ENCODE data around the gene FUOM.

FUOM gene

DNA sequence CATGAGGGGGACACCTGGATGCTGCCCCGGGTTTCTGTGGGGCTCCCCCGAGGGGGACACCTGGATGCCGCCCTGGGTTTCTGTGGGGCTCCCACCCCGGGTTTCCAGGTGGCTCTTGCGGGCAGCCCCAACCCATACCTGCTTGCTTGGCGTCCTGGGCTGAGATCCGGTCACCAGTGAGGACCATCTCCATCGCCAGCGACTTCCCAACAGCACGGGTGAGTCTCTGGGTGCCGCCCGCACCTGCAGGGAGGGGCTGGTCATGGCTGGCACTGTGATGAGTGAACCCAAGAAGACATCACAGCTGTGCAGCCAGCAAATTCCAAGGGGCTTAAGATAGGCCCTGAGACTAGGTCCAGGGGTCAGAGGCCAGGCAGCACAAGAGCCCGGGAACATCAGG is 8.9 kb upstream of the FUOM start:
- DNase-seq (ENCODE audit: low read depth) = no peak

DNA sequence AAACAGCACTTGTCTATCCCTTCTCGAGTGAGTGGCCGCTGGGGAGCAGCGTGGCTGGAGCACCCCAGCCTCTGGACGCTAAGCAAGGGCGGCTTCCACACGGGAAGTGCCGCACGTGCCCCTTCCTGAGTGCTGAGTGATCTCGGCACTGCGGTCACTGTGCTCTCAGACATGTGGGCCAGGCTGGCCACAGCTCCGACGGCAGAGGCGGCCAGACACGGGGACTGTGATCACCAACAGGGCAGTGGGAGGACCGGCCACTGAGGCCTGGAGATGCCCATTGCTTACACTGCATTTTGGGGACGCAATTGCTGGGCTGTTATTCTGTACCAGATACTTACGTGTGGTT is 8.3 kb upstream of the FUOM start:
- DNase-seq (ENCODE audit: low read depth) = no peak

DNA sequence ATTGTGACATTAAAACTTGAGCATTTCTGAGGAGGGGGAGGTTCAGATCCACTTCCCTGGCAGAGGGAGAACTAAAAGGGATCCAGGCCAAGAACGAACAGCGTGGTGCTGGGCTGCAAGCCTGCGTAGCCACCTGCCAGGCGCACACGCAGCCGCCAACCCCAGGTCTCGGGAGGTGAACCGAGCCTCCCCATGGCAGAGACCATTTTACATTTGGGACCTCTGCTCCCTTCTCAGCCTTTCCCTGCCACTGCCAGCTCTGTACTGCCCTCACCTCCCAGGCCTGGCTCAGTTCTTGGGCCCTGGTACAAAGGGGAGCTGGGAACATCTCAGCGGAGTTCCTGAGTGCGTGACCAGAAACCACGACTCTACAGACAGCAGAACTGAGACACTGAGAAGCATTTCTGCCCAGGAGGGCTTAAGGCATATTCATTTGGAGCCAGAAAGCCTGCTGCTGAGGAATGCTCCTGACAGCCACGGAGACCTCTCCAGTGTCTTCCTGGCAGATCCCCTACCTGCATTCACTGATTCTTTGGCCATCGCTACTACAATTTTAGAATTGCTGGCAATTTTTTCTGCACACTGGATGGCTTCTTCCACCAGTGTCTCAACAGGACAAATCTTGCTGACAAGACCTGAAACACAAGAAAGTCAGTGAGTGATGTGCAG is 7.8 kb upstream of the FUOM start:
- DNase-seq (ENCODE audit: low read depth) = no peak

DNA sequence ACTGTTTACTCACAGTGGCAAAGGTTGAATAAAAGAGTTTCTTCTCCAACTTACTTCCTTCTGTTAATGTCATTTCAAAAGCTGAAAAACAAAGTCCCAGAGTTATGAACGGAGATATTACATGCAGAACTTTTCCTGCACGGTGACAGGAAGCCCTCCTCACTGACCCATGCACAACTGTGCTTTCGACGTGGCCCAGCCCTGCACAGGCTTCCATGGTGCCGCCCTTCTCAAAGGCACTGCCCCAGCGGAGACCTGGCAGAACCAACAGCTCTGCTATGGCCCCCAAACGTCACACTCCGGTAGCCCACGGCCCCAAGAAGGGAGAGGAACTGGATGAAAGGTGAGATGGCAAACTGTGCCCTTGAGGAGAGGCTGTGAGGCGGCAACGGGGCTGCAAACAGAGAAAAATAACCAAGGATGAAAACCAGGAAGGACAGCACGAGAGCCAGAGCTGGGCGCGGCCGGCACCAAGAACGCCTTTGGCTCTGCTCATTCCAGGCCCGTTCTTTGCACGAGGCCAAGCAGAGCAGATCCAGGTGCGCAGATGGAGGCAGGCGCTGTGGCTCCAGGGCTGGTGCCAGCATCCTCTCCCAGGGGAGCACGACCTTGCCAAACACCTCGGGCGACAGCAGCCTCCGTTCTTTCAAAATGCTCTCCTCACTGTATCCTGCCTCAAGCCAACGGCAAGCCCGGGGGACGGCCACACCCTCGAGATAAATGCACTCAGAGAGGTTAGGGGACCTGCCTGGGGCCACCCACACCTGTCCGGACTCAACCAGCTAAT is 7.0 kb upstream of the FUOM start:
- DNase-seq (ENCODE audit: low read depth) = no peak

DNA sequence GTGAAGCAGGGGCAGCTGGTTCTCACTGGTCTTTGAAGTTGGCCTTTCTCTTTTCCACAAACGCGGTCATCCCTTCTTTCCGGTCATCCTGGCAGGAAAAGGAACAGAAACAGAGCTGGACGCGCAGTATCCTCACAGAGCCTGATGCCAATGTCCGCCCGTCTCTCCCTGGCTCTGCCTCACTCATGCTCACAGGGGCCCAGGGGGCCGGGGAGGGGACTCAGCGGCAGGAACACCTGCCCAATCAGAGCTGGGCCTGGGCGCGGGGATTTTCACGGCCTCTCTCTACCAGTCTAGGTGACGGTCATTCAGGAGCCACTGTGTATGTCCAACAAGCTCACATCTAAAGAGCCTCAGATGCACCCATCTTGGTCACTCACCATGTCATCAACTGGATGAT is 5.0 kb upstream of the FUOM start:
- DNase-seq (ENCODE audit: low read depth) = no peak

DNA sequence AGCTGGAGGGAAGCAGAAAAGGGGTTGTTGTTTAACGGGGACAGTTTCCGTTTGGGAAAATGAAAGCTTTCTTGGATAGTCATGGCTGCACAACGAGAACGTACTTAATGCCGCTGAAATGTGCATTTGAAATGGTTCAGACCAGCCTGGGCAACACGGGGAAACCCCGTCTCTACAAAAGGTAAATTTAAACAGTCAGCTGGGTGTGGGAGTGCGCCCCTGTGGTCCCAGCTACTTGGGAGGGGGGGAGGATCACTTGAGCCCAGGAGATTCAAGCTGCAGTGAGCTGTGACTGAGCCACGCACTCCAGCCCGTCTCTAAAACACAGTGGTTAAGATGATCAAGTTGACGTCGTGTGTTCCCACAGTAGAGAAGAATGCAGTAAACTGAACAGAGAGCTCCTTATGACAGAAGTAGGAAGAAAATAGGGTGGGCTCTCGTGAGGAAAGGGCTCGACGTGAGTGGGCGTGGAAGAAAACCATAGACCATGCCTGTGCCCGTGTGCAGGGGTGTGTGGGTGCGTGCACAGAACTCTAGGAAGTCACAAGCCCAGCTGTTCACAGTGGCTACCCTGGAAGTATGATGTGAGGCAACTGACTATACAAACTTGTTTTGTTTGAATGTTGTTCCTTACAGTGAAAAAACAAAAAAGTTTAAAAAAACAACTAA is 4.1 kb upstream of the FUOM start:
- DNase-seq (ENCODE audit: low read depth) = no peak

DNA sequence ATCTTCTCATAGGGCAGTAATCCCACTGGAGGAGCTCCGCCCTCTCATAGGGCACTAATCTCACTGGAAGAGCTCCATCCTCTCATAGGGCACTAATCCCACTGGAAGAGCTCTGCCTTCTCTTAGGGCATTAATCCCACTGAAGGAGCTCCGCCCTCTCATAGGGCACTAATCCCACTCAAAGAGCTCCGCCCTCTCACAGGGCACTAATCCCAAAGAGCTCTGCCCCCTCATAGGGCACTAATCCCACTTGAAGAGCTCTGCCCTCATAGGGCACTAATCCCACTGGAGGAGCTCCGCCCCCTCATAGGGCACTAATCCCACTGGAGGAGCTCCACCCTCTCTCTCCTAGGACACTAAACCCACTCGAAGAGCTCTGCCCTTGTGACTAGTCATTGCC is 3.4 kb upstream of the FUOM start:
- no peak for DNase-seq (ENCODE audit: low read depth)

DNA sequence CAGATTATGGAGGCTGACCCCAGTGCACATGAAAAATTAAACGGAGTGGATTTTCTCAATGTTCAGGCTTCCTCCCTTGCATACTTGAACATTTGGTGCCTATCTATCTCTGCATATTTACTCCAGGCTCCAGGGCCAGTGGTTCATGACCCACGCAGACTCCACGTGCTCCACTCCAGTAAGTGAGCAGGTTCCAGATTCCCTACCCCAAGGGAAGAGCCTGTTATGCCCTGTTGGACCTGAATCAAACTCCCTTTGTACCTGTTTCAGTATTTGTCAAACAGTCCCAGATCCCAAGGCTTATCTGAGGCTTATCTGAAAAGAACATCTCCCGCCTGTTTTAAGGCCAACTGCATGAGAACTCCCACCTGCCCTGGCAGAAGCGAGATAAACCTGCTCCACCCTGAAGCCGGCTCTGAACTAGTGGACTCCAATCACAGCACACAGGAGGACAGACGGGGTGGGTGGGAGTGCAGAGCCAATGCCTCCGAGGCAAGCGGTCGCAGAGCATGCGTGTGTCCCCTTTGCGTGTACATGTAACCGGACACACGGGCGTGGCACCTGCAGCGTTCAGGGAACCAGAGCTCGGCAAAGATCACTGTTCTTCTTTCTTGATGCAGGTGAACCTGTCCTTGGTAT is 2.3 kb upstream of the FUOM start:
- DNase-seq (ENCODE audit: low read depth) = no peak

DNA sequence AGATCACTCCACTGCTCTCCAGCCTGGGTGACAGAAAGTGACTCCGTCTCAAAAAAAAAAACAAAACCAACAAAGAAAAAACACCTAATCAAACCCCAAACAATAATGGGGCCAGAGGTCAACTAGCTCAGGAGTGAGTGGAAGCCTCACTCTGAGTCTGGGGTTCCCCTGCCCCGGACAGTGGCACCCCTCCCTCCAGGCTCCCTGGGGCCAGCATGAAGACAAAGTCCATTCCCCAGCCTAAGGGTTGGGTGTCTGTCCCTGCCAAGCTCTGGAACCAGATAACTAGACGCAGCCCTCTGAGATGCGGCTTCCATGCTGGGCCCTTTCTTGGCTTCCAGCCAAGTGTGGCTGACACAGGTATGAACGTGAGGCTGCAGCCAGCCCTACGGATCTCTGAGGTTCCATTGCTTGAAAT is 1.7 kb upstream of the FUOM start:
- no peak for DNase-seq (ENCODE audit: low read depth)

DNA sequence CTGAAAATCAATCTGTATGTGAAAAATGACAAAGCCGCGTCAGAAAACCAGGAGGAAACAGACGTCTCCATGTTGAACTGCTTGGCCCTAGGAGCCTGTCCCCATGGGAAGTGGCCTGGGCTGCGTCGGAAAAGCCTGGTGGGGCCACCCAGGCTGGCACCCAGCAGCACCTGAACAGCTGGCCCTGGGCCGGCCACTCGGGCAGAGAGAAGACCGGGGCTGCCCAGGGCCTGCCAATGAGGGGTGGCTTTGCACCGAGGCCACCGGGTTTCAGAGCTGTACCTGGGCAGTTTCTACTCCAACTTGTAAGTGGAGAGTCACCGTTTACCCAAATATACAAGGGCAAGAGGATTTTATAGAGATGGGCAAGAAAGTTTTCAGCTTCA is 1.1 kb upstream of the FUOM start:
- no peak for DNase-seq (ENCODE audit: low read depth)

DNA sequence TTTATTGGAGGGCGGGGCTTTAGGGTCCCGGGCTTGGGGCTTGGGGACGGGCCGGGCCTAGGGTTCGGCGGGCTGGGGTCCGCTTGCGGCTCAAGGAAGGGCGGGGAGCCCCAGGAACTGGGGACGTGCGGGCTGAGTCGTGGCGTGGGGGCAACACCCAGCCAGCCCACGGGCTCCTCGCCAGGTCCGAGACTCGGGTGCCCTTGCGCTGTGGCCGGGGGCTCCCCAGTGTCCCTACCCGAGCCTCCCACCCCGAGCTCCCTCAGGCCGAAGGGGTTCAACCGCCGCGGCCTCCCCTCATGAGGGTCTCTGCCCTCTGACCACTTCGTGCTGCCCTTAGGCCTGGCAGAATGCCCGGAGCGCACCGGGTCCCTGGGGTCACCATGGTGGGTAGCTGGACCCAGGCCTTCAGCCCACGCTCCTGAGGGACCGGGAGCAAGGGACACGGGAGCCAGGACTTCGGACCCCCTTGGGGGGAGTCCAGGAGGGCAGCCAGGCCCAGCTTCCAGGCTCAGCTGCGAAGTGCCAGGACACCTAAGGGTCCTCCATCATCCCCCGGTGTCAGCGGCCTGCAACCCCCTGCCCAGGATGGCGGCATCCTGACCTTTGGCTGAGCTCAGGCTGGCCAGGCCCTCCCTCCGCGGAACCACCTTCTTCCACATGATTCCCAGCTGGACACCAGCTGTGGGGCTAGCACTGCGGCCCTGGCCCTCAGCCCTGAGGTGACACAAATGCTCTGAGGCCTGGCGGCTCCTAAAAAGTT is 524 bp upstream of the FUOM start:
- no peak for DNase-seq (ENCODE audit: low read depth)

DNA sequence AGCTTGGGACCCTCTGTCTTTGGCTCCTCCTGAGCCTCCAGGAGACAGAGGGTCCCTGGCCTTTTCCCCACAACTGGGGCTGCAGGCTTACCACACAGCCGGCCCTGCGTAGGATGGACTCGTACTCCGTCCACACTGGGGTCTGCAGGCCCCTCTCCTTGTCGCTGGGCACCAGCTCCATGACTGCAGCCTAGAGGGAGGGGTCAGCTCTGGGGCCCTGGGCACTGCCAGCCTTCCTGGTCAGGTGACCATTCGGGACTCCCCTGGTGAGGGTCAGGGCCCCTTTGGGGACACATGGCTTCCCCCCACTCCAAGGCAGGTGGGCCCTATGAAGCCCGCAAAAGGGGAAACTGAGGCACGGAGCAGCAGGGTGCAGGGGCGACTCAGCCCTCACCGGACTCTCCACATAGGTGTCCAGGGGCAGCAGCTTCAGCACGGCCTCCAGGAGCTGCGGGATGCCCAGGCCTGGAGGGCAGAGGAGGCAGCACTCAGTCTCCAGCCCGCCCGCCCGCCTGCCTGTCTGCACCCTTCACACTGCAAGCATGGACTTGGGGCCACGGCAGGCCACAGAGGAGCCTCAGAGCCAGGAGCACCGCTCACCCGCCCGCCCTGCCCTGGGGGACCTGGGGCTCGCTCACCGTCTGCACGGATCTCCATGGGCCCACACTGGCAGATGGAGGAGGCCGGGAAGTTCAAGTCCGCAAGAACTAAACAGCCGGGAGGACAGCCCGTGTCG is 1.1 kb downstream of the FUOM start:
- DNase-seq (ENCODE audit: low read depth) = no peak

DNA sequence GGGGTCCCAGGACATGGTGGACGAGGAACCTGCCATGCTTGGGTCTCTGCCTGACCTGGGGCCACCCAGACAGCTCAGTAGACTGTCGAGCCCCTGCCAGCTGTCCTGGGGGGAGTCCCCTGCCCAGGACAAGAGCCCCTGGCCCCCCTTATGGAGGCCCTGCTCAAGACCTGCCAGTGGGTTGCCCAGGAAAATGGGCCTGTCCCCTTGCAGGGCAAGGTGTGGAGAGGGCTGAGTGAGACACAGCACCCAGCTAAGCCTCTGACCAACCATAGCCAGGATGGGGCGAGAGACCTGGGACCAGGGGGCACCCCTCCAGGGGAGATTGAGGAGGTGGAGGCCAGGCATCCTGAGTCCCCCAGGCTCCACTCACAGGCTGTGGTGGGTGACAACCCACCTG is 1.8 kb downstream of the FUOM start:
- DNase-seq (ENCODE audit: low read depth) = no peak

DNA sequence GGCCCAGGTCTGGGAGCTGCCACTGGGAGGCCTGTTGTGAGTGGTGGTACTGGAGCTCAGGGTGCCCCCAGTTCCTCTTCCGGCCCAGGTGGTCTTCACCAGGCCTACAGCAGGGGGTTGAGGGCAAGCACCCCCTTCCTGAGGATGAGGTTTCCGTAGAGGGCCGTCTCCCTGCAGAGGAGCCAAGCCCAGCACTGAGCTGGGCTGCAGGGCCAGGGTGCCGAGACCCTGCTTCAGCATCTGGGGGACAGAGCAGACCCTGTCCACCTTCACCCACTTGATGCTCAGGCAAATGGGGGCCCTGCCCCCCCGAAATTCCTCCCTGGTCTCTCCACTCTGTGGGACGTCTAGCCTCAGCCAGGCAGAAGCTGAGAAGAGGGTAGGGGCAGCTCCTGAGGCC is 2.6 kb downstream of the FUOM start:
- DNase-seq (ENCODE audit: low read depth) = no peak

DNA sequence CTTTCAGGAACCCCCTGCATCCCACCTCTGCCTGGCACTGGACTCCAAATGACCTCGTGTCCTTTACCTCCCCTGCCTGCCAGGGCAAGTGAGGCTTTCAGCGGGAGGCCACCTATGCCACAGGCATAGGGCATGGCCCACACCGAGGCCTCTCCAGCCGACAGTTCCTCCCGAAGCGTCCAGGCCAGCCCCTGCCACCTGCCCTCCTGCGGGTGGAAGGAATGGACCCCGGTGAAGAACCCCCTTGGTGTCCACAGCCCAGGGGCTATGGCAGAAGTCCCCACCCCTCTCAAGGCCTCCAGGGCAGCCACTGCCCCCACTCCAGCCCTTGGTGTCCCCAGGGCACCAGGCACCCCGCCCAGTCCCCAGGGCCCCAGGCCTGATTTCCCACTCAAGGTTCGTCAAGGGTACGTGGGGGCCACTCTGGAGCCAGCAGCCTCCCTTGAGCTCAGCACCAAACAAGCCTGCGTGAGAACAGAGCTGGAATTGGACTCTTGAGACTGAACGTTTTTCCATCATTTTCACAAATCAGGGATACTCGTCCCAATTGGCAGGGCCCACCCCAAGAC is 3.1 kb downstream of the FUOM start:
- DNase-seq (ENCODE audit: low read depth) = no peak

DNA sequence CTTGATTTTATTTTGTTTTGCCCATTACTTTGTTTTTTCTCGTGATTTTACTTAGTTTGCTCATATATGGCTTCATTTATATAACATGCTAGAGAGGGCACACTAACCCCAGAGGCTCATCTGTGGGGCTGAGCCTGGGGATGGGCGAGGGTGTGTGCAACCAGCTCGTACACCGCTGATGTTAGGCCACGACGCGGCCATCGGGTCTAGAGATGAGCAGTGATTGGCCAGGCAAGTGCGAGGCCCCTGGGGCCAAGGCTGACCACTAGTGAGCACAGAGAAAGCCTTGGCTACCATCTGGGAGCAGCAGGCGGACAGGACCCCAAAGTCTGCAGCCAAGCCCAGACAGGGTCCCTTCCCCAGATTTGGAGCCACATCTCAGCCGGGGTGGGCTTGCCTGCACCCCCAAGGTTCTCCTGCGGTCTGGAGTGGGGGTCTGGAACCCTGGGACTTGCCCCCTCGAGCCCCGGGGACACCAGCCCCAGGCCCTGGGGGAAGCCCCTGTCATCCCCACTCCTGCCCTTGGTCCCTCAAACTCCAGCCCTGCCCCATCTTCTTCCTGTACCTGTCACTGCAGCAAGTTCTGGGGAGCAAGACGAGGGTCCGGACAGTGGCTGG is 3.7 kb downstream of the FUOM start:
- DNase-seq (ENCODE audit: low read depth) = no peak

DNA sequence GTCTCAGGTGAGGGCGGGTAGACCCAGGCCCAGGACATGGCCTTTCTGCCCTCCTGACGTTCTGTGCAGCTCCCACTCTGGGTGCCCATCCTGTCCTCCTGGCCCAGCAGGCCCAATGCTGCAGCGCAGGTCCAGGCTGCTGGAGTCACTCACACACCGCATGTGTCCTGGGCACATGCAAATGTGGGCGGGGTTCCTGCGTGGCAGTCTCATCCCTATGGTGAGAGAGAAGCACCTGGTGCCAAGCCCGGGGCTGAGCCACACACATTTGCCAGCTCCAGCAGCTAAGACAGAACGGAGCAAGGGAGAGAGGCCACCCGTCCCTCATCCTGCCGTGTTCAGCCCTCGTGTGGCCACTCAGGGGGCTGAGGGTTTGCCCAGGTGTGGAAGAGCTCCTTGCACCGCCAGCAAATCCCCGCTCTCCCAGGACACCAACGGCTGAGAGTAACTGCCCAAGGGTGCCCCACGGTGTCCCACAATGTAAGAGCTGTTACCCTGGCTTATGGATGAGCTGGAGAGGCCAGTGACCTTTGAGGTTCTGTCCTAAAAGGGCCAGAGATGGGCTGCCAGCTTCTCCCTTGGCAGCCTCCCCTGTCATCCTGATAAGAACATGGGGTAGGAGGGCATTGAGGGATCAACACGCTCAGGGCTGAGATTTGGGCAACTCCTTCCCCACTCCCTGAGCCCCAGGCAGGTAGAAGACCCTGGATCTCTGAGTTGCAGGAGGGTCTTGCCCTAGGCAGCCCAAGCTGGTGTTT is 4.4 kb downstream of the FUOM start:
- DNase-seq (ENCODE audit: low read depth) = no peak

DNA sequence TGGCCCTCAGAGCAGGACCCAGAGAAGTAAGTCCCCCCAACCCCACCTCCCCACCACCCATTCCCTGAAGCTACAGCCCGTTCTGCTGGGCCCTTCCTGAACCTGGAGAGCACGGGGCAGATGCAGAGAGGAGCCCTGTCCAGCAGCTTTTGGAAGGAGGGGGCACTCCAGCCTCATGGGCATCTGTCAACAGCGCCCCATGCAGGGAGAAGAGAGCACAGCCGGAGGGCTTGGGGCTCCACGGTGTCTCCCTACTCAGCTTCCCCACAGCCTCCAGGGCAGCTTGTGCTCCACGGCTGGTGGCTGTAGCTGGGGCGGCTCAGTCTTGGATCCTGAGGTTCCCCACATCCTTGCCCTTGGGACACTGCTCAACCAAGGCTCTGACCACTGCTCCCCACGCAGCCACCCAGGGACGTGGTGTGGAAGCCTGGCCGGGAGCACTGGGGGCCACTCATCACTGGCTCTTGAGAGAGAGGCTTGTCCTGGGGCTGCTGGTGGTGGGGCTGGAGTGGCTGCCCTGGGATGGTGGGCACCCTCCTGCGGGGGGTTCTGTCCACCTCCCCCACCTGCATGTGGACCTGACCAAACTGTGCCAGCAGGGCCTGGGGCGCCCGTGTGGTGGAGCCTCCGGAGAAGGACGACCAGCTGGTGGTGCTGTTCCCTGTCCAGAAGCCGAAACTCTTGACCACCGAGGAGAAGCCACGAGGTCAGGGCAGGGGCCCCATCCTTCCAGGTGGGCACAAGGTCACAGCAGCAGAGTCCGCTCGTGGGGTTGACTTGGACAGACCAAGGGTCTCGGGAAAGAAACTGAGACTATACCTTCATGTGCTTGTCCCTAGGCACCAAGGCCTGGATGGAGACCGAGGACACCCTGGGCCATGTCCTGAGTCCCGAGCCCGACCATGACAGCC is 6.2 kb downstream of the FUOM start:
- DNase-seq (ENCODE audit: low read depth) = no peak

DNA sequence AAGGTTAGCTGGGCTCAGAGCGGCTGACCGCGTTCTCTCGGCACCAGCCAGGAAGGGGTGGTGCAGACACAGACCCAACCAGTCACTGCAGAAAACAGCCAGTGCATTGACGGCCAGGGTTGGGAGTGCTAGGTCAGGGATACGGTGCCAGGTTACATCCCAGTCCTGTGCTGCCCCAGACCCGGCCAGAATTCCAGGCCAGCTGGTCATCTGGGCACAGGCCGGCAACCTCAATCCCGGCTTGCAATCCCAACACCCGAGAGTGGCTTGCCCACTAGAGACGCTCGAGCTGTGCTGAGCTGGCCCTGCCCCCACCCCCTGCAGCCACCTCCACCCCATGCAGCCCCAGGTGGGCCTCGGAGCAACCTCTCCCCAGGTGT is 6.9 kb downstream of the FUOM start:
- no peak for DNase-seq (ENCODE audit: low read depth)

Measured in amniotic epithelial cell (primary cell).